HepG2 (cell line): ENCODE results near the gene GNAT2. TPM values are rescaled to one million over a fixed set of nuclear protein-coding genes. Genes with fewer than 3 reads are reported as not detected.

Experiments
- ATAC-seq: fragments of 200-7000 bp; cut with Tn5 transposase; 3 replicates; pipeline ENCODE4 v1.9.1; 2020; ENCODE audit warnings: mild to moderate bottlenecking, moderate library complexity
- BruUV-seq: library from RNA; stranded (reverse); fragments of 400-500 nt; replicated peaks from 2 replicates; lab custom pipeline; 2021; lab: Mats Ljungman, UMichigan
- CTCF ChIA-PET: fragments of 300-600 bp; formaldehyde crosslinking; extraction: SDS; loops from one replicate; lab custom pipeline; 2021; ENCODE audit warnings: low total read pairs, inconsistent platforms, low intra/inter-chr PET ratio; lab: Yijun Ruan, JAX
- POLR2A ChIA-PET: fragments of 350-600 bp; sonication (Branson Sonifier 250); formaldehyde crosslinking; loops from one replicate; lab custom pipeline; 2020; ENCODE audit warnings: antibody characterized with exemption, inconsistent platforms; lab: Yijun Ruan, JAX
- DNase-seq: peaks from one replicate; pipeline ENCODE4 v3.0.0-alpha.2; 2015; ENCODE audit warnings: low spot score
- FAIRE-seq: peaks from 3 replicates; lab custom pipeline; 2011; peaks lifted over from hg19 to GRCh38; lab: Jason Lieb, UNC
- H2AFZ ChIP-seq: one replicate; pipeline ENCODE4 v1.6.1; 2011; ENCODE audit warnings: low read length, inconsistent platforms
- H3K27ac ChIP-seq: fragments of 300-600 bp; 3 replicates; pipeline ENCODE4 v1.8.0; 2011; ENCODE audit warnings: mixed run types, mild to moderate bottlenecking, mixed read lengths, low read length, inconsistent platforms; ENCODE audit not compliant: insufficient read depth; ENCODE audit errors: extremely low read length
- H3K27me3 ChIP-seq, 2 experiments: fragments of 200-600 bp in 1 of 2; 2 replicates in 1 of 2; 3 replicates in 1 of 2; pipeline versions ENCODE4 v1.6.0 to v1.8.0; 2011; ENCODE audit warnings: low read length in 2 of 2, mild to moderate bottlenecking in 2 of 2, moderate library complexity in 2 of 2, inconsistent platforms in 1 of 2; ENCODE audit not compliant: insufficient read depth in 2 of 2, control insufficient read depth in 1 of 2
- H3K36me3 ChIP-seq, 2 experiments: fragments of 200-600 bp in 1 of 2; replicated peaks in 1 of 2; 2 replicates in 1 of 2; 3 replicates in 1 of 2; pipeline versions ENCODE4 v1.5.1 to v1.8.0; 2011; ENCODE audit warnings: low read length in 2 of 2, inconsistent platforms in 1 of 2; ENCODE audit not compliant: insufficient read depth in 2 of 2, control insufficient read depth in 1 of 2
- H3K4me1 ChIP-seq: 2 replicates; pipeline ENCODE4 v1.5.1; 2012; ENCODE audit warnings: low read length, inconsistent platforms; ENCODE audit not compliant: insufficient read depth
- H3K4me2 ChIP-seq: 2 replicates; pipeline ENCODE4 v1.6.0; 2011; ENCODE audit warnings: low read depth, low read length, inconsistent platforms
- H3K4me3 ChIP-seq, 3 experiments: fragments of 200-600 bp in 1 of 3; sonication (generic), shearing (Covaris generic) in 1 of 3; replicated peaks in 1 of 3; 2 replicates each; pipeline ENCODE4 v1.5.1; 2011 to 2016; ENCODE audit warnings: low read length in 3 of 3, inconsistent platforms in 2 of 3, low read depth in 2 of 3, mild to moderate bottlenecking in 2 of 3, control low read depth in 1 of 3, mixed read lengths in 1 of 3; ENCODE audit not compliant: insufficient read depth in 1 of 3
- H3K79me2 ChIP-seq: one replicate; pipeline ENCODE4 v1.6.1; 2011; ENCODE audit warnings: low read length, inconsistent platforms; ENCODE audit not compliant: insufficient read depth
- H3K9ac ChIP-seq: 2 replicates; pipeline ENCODE4 v1.6.0; 2011; ENCODE audit warnings: mild to moderate bottlenecking, low read depth, low read length, inconsistent platforms; ENCODE audit not compliant: insufficient read depth
- H3K9me3 ChIP-seq: 2 replicates; pipeline ENCODE4 v1.5.1; 2012; ENCODE audit warnings: mild to moderate bottlenecking, low read length
- H4K20me1 ChIP-seq: 2 replicates; pipeline ENCODE4 v1.6.0; 2011; ENCODE audit warnings: inconsistent platforms, mild to moderate bottlenecking, low read length, moderate library complexity; ENCODE audit not compliant: insufficient read depth
- ARNTL ChIP-seq: sonication (generic); formaldehyde crosslinking; IDR thresholded peaks from 2 replicates; pipeline ENCODE4 v1.4.0; 2020; ENCODE audit warnings: mild to moderate bottlenecking, missing genetic modification reagents
- ASH2L ChIP-seq: fragments of 300-600, 200-600 bp; sonication (generic); IDR thresholded peaks from 2 replicates; pipeline ENCODE4 v1.7.0; 2017; ENCODE audit warnings: low read depth, mild to moderate bottlenecking, moderate library complexity, mixed read lengths, low read length; ENCODE audit not compliant: insufficient read length
- FOXA1 ChIP-seq, 2 experiments: fragments of 450-650 bp in 1 of 2; sonication (generic) in 1 of 2; formaldehyde crosslinking in 1 of 2; IDR thresholded peaks; 2 replicates each; pipeline versions ENCODE4 v1.4.0 to v1.6.1; 2016 to 2020; ENCODE audit warnings: missing genetic modification reagents in 1 of 2
- HIVEP1 ChIP-seq: sonication (generic); formaldehyde crosslinking; IDR thresholded peaks from 2 replicates; pipeline ENCODE4 v1.4.0; 2020; ENCODE audit warnings: mild to moderate bottlenecking, missing genetic modification reagents
- MTERF4 ChIP-seq: sonication (generic); formaldehyde crosslinking; IDR thresholded peaks from 2 replicates; pipeline ENCODE4 v1.8.0; 2023; ENCODE audit warnings: mild to moderate bottlenecking, missing genetic modification reagents
- MTF2 ChIP-seq: sonication (generic); formaldehyde crosslinking; IDR thresholded peaks from 2 replicates; pipeline ENCODE4 v1.5.0; 2020; ENCODE audit warnings: missing genetic modification reagents, borderline replicate concordance
- NONO ChIP-seq, 2 experiments: fragments of 450-650 bp in 1 of 2; sonication (generic) in 1 of 2; formaldehyde crosslinking in 1 of 2; IDR thresholded peaks in 1 of 2; conservative IDR thresholded peaks in 1 of 2; 2 replicates each; pipeline versions ENCODE4 v1.6.1 to v1.8.0; 2017 to 2022; ENCODE audit warnings: mild to moderate bottlenecking in 1 of 2, missing genetic modification reagents in 1 of 2, moderate library complexity in 1 of 2
- SMC3 ChIP-seq: IDR thresholded peaks from 2 replicates; pipeline ENCODE4 v1.6.1; 2011; ENCODE audit warnings: low read length, improper control_type of control experiment
- SPEN ChIP-seq: sonication (generic); formaldehyde crosslinking; IDR thresholded peaks from 2 replicates; pipeline ENCODE4 v1.5.1; 2020; ENCODE audit warnings: low read depth, mild to moderate bottlenecking, missing genetic modification reagents
- TFE3 ChIP-seq: IDR thresholded peaks from 2 replicates; pipeline ENCODE4 v1.6.1; 2016
- THAP9 ChIP-seq: sonication (generic); formaldehyde crosslinking; IDR thresholded peaks from 2 replicates; pipeline ENCODE4; 2020; ENCODE audit warnings: missing genetic modification reagents, mild to moderate bottlenecking, borderline replicate concordance
- TP53 ChIP-seq: sonication (generic); formaldehyde crosslinking; conservative IDR thresholded peaks from 2 replicates; pipeline ENCODE4 v1.4.0; 2020; ENCODE audit warnings: missing genetic modification reagents
- TRIM22 ChIP-seq: fragments of 450-650 bp; IDR thresholded peaks from 2 replicates; pipeline ENCODE4 v1.6.1; 2017
- ZFP36L1 ChIP-seq: sonication (generic); formaldehyde crosslinking; IDR thresholded peaks from 2 replicates; pipeline ENCODE4 v1.8.0; 2022; ENCODE audit warnings: mild to moderate bottlenecking, missing genetic modification reagents, moderate library complexity
- ZFY ChIP-seq: sonication (generic); formaldehyde crosslinking; IDR thresholded peaks from 2 replicates; pipeline ENCODE4 v1.4.0; 2020; ENCODE audit warnings: missing genetic modification reagents
- WGBS: methylation state at CpG from one replicate; pipeline ENCODE4 v1.1.6; 2017; ENCODE audit warnings: low lambda C conversion rate; 5-methylcytosine and 5-hydroxymethylcytosine counted together
- in situ Hi-C: cut with HindIII; loops from 2 replicates; pipeline ENCODE4 v1.10.0; 2017; ENCODE audit warnings: low pct_unique_long_range_greater_than_20kb; ENCODE audit not compliant: extremely low pct_ligation_motif_present
- intact Hi-C: fragments of 100-400 bp; cut with micrococcal nuclease; formaldehyde crosslinking; loops from one replicate; pipeline ENCODE4 v1.10.0; 2022; ENCODE audit not compliant: unreplicated experiment
- polyA plus RNA-seq, 8 experiments: library from polyadenylated mRNA; depleted of rRNA in 3 of 8; stranded (reverse) in 7 of 8; unstranded in 1 of 8; fragments of >200 nt; fragmentation: Illumina TruSeq in 4 of 8; extraction: Trizol in 4 of 8; gene quantifications; 2 replicates each; pipeline versions ENCODE4 v1.2.1 to v1.2.3, GENCODE V29; 2011 to 2016; ENCODE audit warnings: low read depth in 4 of 8, missing spikeins in 1 of 8, mixed read lengths in 1 of 8; ENCODE audit not compliant: insufficient read depth in 1 of 8
- total RNA-seq, 5 experiments: library from RNA; depleted of rRNA; stranded (reverse); fragments of >200 nt; fragmentation: Illumina TruSeq; extraction: Trizol; gene quantifications; 2 replicates each; pipeline ENCODE4 v1.2.3, GENCODE V29; 2016; ENCODE audit warnings: low read depth in 1 of 5

The GNAT2 gene
- total and polyA plus RNA-seq, 2 of the 13 experiments (the other 11 are each of a cell fraction or from before 2014, with no cell fraction given): 0.08 to 0.20 TPM

- Histone ChIP-seq H3K9ac (peak overlapping the region; percentile 29), H3K27ac (no peak overlapping the region), H3K36me3 (no peaks in the 10 kb centered on the region), H3K4me2 (peak overlapping the region; percentile 89), H3K27me3 (0 out of 5 replicates have a peak, but pooled peaks cover 0 to 3% of the 10 kb centered on the region in 2 experiments), H4K20me1 (no peaks in the 10 kb centered on the region), H3K4me1 (peaks cover 23% of the 10 kb centered on the region), H2AFZ (peak overlapping the region; percentile 39), H3K4me3 (peak overlapping the region; percentile 34 to 67 (median 48)), H3K9me3 (no peaks in the 10 kb centered on the region), H3K79me2 (no peaks in the 10 kb centered on the region)
- DNase-seq (peak; percentile 67), ATAC-seq (peak; percentile 92), FAIRE-seq (peak; percentile 37)
- 19% methylated on average over 17 of the region's 32 CpGs for WGBS
- in situ Hi-C loops: loop anchor here (5.0 to 10.0 kb wide), 3 partner anchors 64 to 341 kb away; partner anchors contain the start of gene AHCYL1
- BruUV-seq: no TSS peak
- ChIA-PET POLR2A (no interaction called here), CTCF (interaction anchor here (1.2 to 2.6 kb wide), 5 partner anchors 60 to 132 kb away, joined by 3 to 26 read pairs (median 11); partner anchors contain the start of gene GNAI3)
- intact Hi-C loops: loop anchor here (1.0 to 5.0 kb wide), 3 partner anchors 61 to 349 kb away; no protein-coding TSS in a partner anchor
- TF ChIP-seq TFE3: 0 out of 2 replicates have a peak, but pooled peaks have one; percentile 24
- TF ChIP-seq MTF2: peak; percentile 54; the same call in 1 of the 2 replicates
- no peak for TF ChIP-seq ZFP36L1 (CRISPR knock-in tag)
- peak; percentile 64 for TF ChIP-seq SPEN
- TF ChIP-seq ASH2L: peak; percentile 29
- peak; percentile 84 for TF ChIP-seq ZFY
- TF ChIP-seq MTERF4: peak; percentile 73; the same call in 1 of the 2 replicates
- TF ChIP-seq NONO (IDR thresholded peaks at IDR 0.05): no peak
- peak; percentile 47; the same call in 1 of the 2 replicates for TF ChIP-seq NONO (CRISPR knock-in tag; conservative IDR thresholded peaks at IDR 0.05)
- peak; percentile 34; the same call in 1 of the 2 replicates for TF ChIP-seq ARNTL (CRISPR knock-in tag)
- TF ChIP-seq THAP9 (CRISPR knock-in tag): peak; percentile 25; the same call in 1 of the 2 replicates
- 0 out of 2 replicates have a peak, but pooled peaks have one; percentile 36 for TF ChIP-seq HIVEP1 (CRISPR knock-in tag)
- TF ChIP-seq TRIM22: no peak
- TF ChIP-seq FOXA1 (IDR thresholded peaks at IDR 0.05): no peak
- no peak for TF ChIP-seq FOXA1 (CRISPR knock-in tag; IDR thresholded peaks at IDR 0.05)
- no peak for TF ChIP-seq TP53 (CRISPR knock-in tag)
- TF ChIP-seq SMC3: peak; percentile 70
Observed at GRCh38 chr1:109643385-109644230, 24.2 kb upstream of the GNAT2 start.
